Activated T-helper 17 cell treated with anti-CD3 and anti-CD28 coated beads, Interleukin-2, amount 50 U/mL, for 72 hours (primary cell): Measurements from ENCODE around the gene GRAMD2B. TPM values are rescaled to one million over a fixed set of nuclear protein-coding genes. Genes with fewer than 3 reads are reported as not detected.
"Not testable (repeated sequence)": the region's sequence is repeated elsewhere in the genome, so short reads cannot be mapped to it uniquely, and the experiment has no call there.

Experiments used
- ATAC-seq: fragments of 150-1000 bp; cut with Tn5 transposase; replicated peaks from 2 replicates; pipeline ENCODE4 v1.10.0; 2021; ENCODE audit warnings: mild to moderate bottlenecking, moderate library complexity
- H3K27ac Mint-ChIP-seq: one replicate; pipeline ENCODE4 v1.8.0; 2022; ENCODE audit warnings: mixed read lengths
- H3K27me3 Mint-ChIP-seq: one replicate; pipeline ENCODE4 v1.8.0; 2022; ENCODE audit warnings: mixed read lengths
- H3K36me3 Mint-ChIP-seq: one replicate; pipeline ENCODE4 v1.8.0; 2022; ENCODE audit warnings: low read depth, mild to moderate bottlenecking, mixed read lengths
- H3K4me1 Mint-ChIP-seq: one replicate; pipeline ENCODE4 v1.8.0; 2022; ENCODE audit warnings: mixed read lengths
- H3K4me3 Mint-ChIP-seq: one replicate; pipeline ENCODE4 v1.8.0; 2022; ENCODE audit warnings: mild to moderate bottlenecking, mixed read lengths
- H3K9me3 Mint-ChIP-seq: one replicate; pipeline ENCODE4 v1.8.0; 2022; ENCODE audit warnings: mixed read lengths
- total RNA-seq, 2 donors: library from RNA; stranded (reverse); gene quantifications; one replicate each; pipeline ENCODE4 v1.2.3, GENCODE V29; 2022

The GRAMD2B gene
- total RNA-seq, 2 donors from 2014 or later: 8.0 to 11.8 TPM

DNA sequence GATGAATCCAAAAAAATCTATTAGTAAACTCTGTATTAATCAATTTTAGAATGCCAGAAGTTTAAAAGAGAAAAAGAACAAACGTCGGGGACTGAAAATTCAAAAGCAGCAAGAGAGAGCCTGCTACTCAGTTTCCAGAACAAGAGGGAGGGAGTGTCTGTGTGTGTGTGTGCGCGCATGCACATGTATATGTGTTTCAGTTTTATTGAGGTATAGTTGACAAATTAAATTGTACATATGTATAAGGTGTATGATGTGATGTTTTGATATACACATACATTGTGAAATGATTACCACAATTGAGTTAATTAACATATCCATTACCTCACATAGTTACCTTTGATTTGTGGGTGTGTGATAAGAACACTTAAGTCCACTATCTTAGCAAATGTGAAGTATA lies 27.6 kb upstream of the GRAMD2B start:
- H3K27me3 Mint-ChIP-seq: no peaks in the 10 kb centered on the region
- no peaks in the 10 kb centered on the region for H3K4me1 Mint-ChIP-seq
- no peaks in the 10 kb centered on the region for H3K36me3 Mint-ChIP-seq
- peaks cover 5% of the 10 kb centered on the region for H3K9me3 Mint-ChIP-seq
- no peak overlapping the region for H3K27ac Mint-ChIP-seq
- ATAC-seq: no peak
- H3K4me3 Mint-ChIP-seq: no peak overlapping the region

DNA sequence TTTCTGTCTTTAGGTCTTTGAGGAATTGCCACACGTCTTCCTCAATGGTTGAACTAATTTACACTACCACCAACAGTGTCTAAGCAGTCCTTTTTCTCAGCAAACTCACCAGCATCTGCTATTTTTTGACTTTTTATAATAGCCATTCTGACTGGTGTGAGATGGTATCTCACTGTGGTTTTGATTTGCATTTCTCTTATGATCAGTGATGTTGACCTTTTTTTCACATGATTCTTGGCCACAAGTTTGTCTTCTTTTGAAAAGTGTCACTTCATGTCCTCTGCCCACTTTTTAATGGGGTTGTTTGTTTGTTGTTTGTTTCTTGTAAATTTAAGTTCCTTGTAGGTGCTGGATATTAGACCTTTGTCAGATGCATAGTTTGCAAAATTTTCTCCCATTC lies 26.5 kb upstream of the GRAMD2B start:
- not testable (repeated sequence) for H3K27ac Mint-ChIP-seq, H3K27me3 Mint-ChIP-seq, ATAC-seq, H3K4me1 Mint-ChIP-seq, H3K36me3 Mint-ChIP-seq, H3K9me3 Mint-ChIP-seq, H3K4me3 Mint-ChIP-seq

DNA sequence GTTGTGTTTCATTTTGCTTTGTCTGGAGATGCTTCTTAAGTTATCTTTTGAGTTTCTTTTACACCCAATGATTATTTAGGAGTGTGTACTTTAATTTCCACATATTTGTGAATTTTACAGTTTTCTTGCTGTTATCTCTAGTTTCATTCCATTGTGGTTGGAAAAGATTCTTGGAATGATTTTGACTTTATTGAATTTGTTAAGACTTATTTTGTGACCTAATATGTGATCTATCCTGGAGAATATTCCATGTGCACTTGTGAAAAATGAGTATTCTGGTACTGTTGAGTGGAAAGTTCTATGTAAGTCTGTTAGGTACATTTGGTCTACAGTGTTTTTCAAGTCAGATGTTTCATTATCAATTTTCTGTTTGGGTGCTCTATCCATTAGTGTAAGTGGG lies 24.4 kb upstream of the GRAMD2B start:
- Mint-ChIP-seq H3K27ac (no peak overlapping the region), H3K9me3 (peaks cover 8% of the 10 kb centered on the region), H3K36me3 (no peaks in the 10 kb centered on the region), H3K27me3 (no peaks in the 10 kb centered on the region), H3K4me1 (no peaks in the 10 kb centered on the region), H3K4me3 (no peak overlapping the region)
- no peak for ATAC-seq

DNA sequence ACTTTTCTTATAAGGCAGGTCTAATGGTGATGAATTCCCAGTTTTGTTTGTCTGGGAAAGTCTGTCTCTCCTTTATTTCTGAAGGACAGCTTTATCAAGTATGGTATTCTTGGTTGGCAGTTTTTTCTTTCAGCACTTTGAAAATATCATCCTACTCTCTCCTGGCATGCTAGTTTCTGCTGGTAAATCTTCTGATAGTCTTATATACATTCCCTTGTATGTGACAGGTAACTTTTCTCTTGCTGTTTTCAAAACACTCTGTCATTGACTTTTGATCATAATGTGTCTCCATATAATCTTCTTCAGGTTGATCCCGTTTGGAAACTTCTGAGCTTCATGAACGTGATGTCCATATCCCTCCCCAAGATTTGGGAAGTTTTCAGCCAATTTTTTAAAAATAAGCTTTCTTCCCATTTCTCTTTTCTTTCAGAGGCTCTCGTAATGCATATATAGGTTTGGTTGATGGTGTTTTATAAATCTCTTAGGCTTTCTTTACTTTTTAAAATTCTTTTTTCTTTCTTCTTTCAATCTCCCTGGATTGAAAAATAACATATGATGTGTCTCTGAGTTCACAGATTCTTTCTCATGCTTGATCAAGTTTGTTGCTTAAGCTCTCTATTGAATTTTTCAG lies 22.5 kb upstream of the GRAMD2B start:
- peaks cover 12% of the 10 kb centered on the region for H3K9me3 Mint-ChIP-seq
- no peaks in the 10 kb centered on the region for H3K27me3 Mint-ChIP-seq
- no peaks in the 10 kb centered on the region for H3K36me3 Mint-ChIP-seq
- no peak for ATAC-seq
- H3K4me1 Mint-ChIP-seq: no peaks in the 10 kb centered on the region
- H3K27ac Mint-ChIP-seq: no peak overlapping the region
- H3K4me3 Mint-ChIP-seq: no peak overlapping the region

DNA sequence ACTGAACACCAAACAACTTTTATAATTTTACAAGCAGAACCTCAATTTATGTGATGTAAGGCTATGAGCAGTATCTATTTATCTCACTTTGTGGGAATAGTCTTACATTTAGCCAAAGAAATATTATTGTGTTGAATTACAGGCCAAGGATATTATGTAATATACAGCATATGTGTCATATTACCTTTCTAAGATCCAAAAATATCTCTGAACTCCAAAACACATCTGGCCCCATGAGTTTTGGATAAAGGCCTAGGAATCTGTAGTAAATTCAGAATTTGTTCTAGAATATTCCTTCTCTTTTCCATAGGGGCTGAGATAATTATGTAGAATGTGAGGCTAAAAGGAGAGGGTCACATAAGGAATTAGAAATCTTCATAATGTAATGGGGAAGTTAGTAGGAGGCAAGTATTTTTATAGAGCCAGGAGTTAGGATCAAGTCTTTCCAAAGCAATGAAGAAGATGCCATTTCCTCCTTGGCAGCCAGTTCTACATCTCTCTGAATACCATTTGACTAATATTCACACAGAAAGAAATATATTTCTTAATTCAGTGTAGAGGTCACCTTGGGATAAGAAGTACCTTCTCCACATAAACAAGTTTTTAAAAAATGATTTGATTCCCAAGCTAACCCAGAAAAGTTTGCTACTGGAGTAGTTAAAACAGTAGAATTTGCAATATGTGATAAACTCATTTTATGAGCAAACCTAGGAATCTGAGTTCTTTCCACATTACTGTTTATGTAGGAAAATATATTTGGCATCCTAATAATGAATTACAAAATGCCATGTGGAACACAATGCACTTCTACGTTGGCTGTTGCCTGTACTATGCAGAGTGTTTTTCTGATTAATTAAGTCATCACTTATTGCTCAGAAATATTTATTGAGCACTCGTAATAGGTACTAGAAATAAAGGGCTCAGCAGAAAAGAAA lies 20.3 kb upstream of the GRAMD2B start:
- no peak for ATAC-seq
- Mint-ChIP-seq H3K27ac (no peak overlapping the region), H3K36me3 (no peaks in the 10 kb centered on the region), H3K27me3 (no peaks in the 10 kb centered on the region), H3K4me3 (no peak overlapping the region), H3K4me1 (no peaks in the 10 kb centered on the region), H3K9me3 (peaks cover 12% of the 10 kb centered on the region)

DNA sequence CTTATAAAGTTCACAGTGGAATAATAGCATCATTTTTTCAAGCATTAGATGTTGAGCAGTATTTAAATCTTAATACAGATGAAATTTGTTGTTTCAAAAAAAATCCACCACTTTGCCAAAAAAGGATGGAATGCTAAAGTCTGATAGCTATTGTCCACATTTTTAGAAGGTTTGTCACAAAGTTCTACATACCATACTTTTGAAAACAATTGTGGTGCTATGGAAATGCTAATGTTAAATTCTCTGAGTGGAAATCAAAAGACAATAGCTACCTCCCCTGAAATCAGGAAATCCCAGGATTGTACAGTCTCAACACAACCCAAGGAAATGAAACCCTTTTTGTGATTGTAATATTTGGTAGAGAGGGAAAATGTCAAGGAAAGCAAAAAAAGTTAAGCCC lies 19.3 kb upstream of the GRAMD2B start:
- Mint-ChIP-seq H3K4me1 (no peaks in the 10 kb centered on the region), H3K36me3 (no peaks in the 10 kb centered on the region), H3K4me3 (no peak overlapping the region), H3K27me3 (no peaks in the 10 kb centered on the region), H3K9me3 (peaks cover 12% of the 10 kb centered on the region), H3K27ac (no peak overlapping the region)
- no peak for ATAC-seq

DNA sequence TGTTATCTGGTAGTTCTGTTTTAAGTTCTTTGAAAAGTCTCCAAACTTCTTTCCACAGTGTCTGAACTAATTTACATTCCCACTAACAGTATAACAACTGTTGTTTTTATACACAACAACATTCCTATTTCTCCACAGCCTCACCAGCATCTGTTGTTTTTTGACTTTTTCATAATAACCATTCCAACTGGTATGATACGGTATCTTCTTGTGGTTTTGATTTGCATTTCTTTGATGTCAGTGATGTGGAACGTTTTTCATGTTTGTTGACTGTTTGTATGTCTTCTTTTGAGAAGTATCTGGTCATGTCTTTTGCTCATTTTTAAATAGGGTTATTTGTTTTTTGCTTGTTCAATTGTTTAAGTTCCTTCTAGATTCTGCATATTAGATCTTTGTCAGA lies 12.6 kb upstream of the GRAMD2B start:
- Mint-ChIP-seq H3K36me3 (no peaks in the 10 kb centered on the region), H3K4me3 (no peak overlapping the region), H3K4me1 (peaks cover 5% of the 10 kb centered on the region), H3K9me3 (peaks cover 9% of the 10 kb centered on the region), H3K27me3 (peaks cover 7% of the 10 kb centered on the region), H3K27ac (no peak overlapping the region)
- no peak for ATAC-seq

DNA sequence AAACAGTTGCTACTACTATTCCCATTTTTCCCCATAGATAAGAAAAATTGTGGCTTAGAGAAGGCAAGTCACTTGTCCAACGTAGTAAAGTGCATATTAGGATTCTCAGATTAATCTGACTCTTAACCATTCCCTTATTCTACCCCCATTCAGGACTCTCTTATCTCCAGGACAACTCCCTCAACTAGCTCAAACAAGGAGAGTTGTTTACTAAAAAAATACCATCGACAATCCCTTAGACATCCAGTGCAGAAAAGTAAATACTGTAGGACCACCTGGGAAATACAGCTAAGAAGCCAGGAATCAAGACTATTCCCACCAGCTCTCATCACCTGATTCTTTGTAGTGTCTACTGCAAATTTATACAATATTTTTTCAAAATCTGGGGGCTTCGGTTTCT lies 9.4 kb upstream of the GRAMD2B start:
- Mint-ChIP-seq H3K9me3 (peaks cover 9% of the 10 kb centered on the region), H3K36me3 (no peaks in the 10 kb centered on the region), H3K4me1 (peaks cover 5% of the 10 kb centered on the region), H3K4me3 (no peak overlapping the region), H3K27me3 (peaks cover 10% of the 10 kb centered on the region), H3K27ac (no peak overlapping the region)
- no peak for ATAC-seq

DNA sequence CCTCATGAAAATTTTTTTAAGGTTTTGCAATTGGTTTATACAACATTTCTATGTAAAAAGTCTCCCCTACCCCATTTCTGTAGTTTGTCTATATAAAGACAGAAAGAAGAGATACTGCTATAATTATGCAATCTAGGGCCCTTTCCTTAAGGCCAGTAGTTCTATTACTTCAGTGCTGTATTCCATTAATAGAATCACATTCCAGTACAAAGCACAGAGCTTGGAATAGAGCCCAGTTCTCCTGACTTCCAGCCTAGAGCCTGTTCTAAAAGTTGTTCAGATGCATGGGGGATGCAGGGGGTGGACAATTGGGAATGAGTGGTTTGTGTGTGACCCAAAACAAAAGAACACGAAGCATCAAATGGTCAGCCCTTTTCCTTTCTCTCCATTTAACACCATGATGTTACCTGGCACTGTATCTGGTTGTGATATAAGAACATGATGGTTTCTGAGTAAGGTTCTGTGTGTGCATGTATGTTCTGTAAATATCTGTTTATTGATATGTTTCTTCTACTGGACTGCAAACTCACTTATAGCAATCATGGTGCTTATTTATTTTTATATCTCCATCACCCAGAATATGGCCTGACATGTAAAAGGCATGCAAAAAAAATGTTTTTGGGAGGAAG lies 8.2 kb upstream of the GRAMD2B start:
- peaks cover 10% of the 10 kb centered on the region for H3K27me3 Mint-ChIP-seq
- H3K27ac Mint-ChIP-seq: no peak overlapping the region
- no peaks in the 10 kb centered on the region for H3K36me3 Mint-ChIP-seq
- ATAC-seq: no peak
- H3K4me1 Mint-ChIP-seq: peaks cover 9% of the 10 kb centered on the region
- H3K9me3 Mint-ChIP-seq: peaks cover 9% of the 10 kb centered on the region
- H3K4me3 Mint-ChIP-seq: no peak overlapping the region

DNA sequence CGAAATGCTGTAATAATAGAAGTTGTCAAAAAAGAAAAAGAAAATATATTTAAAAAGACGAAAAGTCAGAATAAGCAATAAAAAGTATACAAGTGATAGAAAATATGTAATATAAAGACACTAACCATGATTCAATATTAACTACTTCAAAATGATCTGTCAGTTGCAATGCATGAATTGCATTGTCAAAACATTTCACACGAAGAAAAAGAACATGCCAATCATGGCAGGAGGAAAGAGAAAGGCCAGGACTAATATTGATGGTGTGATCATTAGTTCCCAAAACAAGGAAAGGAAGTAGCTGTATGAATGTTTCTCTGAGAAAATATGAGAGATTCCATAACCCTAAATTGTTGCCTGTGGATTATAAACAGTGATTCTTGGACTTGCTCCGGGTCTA lies 7.4 kb upstream of the GRAMD2B start:
- Mint-ChIP-seq H3K27me3 (peaks cover 10% of the 10 kb centered on the region), H3K4me3 (no peak overlapping the region), H3K9me3 (peaks cover 6% of the 10 kb centered on the region), H3K4me1 (peaks cover 8% of the 10 kb centered on the region), H3K36me3 (no peaks in the 10 kb centered on the region), H3K27ac (no peak overlapping the region)
- ATAC-seq: no peak

DNA sequence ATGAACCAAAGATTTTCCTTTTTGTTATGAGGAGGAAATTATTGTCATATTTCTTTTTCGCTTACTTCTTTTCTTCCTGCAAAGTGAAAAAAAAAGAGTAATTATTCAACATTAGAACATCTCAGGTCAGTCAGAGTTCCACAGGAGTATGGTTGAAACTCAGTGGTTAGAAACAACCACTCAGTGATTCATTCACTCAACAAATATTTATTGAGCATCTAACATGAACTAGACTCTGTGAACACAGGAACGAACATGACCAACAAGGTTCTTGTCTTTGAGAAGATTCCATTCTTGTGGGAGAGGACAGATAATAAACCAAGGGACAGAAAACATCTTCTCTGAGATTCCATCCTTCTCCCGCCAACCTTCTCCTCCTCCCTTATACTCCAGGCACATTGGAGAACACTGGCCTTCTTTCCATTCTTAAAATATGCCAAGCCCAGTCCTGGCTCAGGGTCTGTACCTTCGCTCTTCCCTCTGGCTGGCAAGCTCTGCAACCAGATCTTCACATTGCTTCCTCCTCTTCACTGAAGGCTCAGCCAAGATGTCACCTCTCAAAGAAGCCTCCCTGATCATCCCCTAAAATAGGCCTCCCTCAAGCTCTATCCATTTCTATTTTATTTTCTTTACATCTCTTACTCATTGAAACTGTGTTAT lies 6.8 kb upstream of the GRAMD2B start:
- Mint-ChIP-seq H3K9me3 (peaks cover 4% of the 10 kb centered on the region), H3K4me1 (peaks cover 5% of the 10 kb centered on the region), H3K27ac (no peak overlapping the region), H3K4me3 (no peak overlapping the region), H3K36me3 (no peaks in the 10 kb centered on the region), H3K27me3 (peaks cover 10% of the 10 kb centered on the region)
- ATAC-seq: no peak

DNA sequence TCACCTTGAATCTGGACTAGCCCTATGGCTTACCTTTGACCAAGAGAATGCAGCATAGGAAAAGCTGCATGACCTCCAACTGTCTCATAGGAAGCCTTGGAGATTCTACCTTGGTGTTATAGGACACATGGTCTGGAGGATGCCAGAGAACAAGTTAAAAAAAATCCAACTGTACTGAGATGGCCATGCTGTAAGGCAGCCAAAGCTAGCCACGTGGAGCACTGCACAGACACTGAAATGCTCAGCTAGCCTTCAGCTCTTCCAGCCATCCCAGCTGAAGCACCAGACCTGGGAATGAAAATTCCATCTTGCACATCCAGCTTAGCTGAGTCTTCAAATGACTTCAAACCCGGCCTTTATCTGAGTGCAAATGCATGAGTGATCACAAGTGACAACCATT lies 6.0 kb upstream of the GRAMD2B start:
- no peak overlapping the region for H3K4me3 Mint-ChIP-seq
- no peak for ATAC-seq

DNA sequence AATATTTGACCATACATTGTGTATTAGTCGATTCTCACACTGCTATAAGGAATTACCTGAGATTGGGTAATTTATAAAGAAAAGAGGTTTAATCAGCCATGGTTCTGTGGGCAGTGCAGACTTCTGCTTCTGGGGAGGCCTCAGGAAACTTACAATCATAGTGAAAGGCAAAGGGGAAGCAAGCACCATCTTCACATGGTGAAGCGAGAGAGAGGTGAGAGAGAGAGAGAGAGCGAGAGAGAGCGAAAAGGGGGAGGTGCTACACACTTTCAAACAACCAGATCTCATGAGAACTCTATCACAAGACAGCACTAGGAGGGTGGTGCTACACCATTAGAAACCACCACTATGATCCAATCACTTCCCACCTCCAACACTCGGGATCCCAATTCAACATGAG lies 4.1 kb upstream of the GRAMD2B start:
- Mint-ChIP-seq H3K4me1 (peaks cover 8% of the 10 kb centered on the region), H3K27ac (no peak overlapping the region), H3K36me3 (no peaks in the 10 kb centered on the region), H3K9me3 (no peaks in the 10 kb centered on the region), H3K4me3 (no peak overlapping the region), H3K27me3 (peaks cover 3% of the 10 kb centered on the region)
- no peak for ATAC-seq

More for the DNA sequence above, 6.0 kb upstream of the GRAMD2B start:
- Mint-ChIP-seq H3K4me1 (peaks cover 5% of the 10 kb centered on the region), H3K36me3 (no peaks in the 10 kb centered on the region), H3K27me3 (peaks cover 10% of the 10 kb centered on the region), H3K27ac (no peak overlapping the region), H3K9me3 (no peaks in the 10 kb centered on the region)

DNA sequence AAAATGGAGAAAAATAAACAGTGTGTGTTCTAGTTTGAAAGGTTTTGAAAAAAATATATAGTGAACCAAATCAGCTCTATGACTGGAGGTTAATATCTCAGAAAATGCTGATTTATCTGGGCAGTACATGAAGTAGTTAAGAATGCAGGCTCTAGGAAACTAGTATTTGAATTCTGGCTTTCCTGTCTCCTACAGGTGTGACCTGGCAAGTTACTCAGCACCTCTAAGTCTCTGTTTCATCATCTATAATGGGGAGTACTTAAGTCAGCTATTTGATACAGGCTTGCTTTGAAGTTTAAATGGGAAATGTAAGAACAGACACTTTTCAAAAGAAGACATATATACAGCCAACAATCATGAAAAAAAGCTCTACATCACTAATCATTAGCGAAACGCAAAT lies 5.2 kb downstream of the GRAMD2B start:
- Mint-ChIP-seq H3K27ac (no peak overlapping the region), H3K9me3 (no peaks in the 10 kb centered on the region), H3K4me3 (no peak overlapping the region), H3K36me3 (peaks cover 48% of the 10 kb centered on the region), H3K27me3 (no peaks in the 10 kb centered on the region), H3K4me1 (peaks cover 18% of the 10 kb centered on the region)
- ATAC-seq: no peak
